Measurements from ENCODE around the gene PRLR. TPM values are rescaled to one million over a fixed set of nuclear protein-coding genes. Genes with fewer than 3 reads are reported as not detected.

PRLR gene
- total and polyA plus RNA-seq, 2 of the 8 experiments (the other 6 are each of a cell fraction or from before 2014, with no cell fraction given), result 0.53 to 2.5 TPM

DNA sequence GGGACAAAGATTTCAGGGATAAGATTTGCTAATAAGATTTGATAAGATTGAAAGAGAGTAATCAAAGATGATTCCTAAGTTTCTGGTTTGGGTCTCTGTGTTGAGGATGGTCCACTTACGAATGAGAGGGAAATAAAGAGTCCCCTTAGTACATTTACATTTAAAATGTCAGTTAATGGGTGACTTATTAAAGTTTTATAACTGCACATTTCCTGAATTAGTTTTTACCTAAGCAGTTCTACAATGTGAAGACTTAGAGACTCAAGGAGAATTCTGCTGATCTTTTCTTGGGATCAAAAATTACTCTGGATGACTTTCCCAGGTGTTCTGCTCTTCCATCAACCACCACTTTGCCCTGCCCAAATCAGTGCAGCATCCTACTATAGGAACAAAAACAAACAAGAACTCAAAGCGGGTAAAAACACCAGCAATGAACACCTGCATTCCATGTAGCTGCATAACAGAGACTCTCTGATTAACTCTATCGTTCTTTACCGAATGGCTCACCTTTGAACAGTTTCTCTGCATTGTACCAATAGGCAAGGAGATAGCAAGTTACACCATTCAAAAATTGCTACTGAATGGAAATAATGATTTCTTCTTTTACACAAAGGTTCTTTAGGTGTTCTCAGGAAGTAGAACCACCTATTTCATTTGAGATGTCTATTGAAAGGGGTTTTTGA is 65.3 kb downstream of the PRLR start:
- Histone ChIP-seq H3K4me2 (ENCODE audit: insufficient read depth in 1 of 2, low read depth in 2 of 2, low read length in 2 of 2) (no peak overlapping the region), H4K20me1 (replicated peaks in 1 of 2; ENCODE audit: control insufficient read depth in 1 of 2, insufficient read depth in 2 of 2, low read length in 2 of 2) (no peaks in the 10 kb centered on the region), H3K27me3 (replicated peaks in 1 of 4; ENCODE audit: control insufficient read depth in 3 of 4, extremely low read depth in 1 of 4, insufficient read depth in 3 of 4, low read length in 3 of 4) (no peaks in the 10 kb centered on the region), H3K79me2 (ENCODE audit: control insufficient read depth in 1 of 2, insufficient read depth in 2 of 2, low read length in 2 of 2) (no peaks in the 10 kb centered on the region), H3K36me3 (ENCODE audit: control insufficient read depth in 2 of 4, insufficient read depth in 4 of 4, low read length in 3 of 4) (no peaks in the 10 kb centered on the region), H2BK12ac (ENCODE audit: low read depth, low read length) (no peak overlapping the region), H4K8ac (ENCODE audit: extremely low read depth, insufficient read depth, low read length) (no peak overlapping the region), H3K9ac (replicated peaks in 1 of 4; ENCODE audit: extremely low read depth in 1 of 4, low read depth in 3 of 4, low read length in 3 of 4) (no peak overlapping the region), H3K14ac (ENCODE audit: insufficient read length) (no peak overlapping the region), H3K4ac (replicated peaks; ENCODE audit: insufficient read length, low read depth, low read length) (no peak overlapping the region), H3K56ac (replicated peaks; ENCODE audit: insufficient read length, low read depth, low read length) (no peak overlapping the region), H2AFZ (ENCODE audit: low read length) (no peak overlapping the region), H4K5ac (ENCODE audit: insufficient read length, low read depth, low read length) (no peak overlapping the region), H2BK5ac (ENCODE audit: low read depth, low read length) (no peak overlapping the region), H3K23me2 (ENCODE audit: low read depth, low read length) (no peaks in the 10 kb centered on the region), H2BK120ac (replicated peaks; ENCODE audit: low read depth, low read length) (no peak overlapping the region), H4K91ac (replicated peaks; ENCODE audit: insufficient read length, low read length) (no peak overlapping the region), H3K4me3 (ENCODE audit: extremely low read depth in 1 of 4, insufficient read depth in 2 of 4, low read depth in 3 of 4, low read length in 4 of 4) (no peak overlapping the region), H3K9me3 (ENCODE audit: insufficient read depth in 2 of 2, low read depth in 1 of 2, low read length in 1 of 2) (peaks cover 6 to 9% of the 10 kb centered on the region in 2 experiments; a peak in 2 of 4 replicates), H3K23ac (ENCODE audit: insufficient read length) (no peak overlapping the region), H2BK15ac (ENCODE audit: low read length) (no peak overlapping the region), H3K4me1 (replicated peaks in 1 of 4; ENCODE audit: control insufficient read depth in 3 of 4, insufficient read depth in 4 of 4, low read length in 3 of 4) (no peaks in the 10 kb centered on the region), H2BK20ac (ENCODE audit: low read length) (no peak overlapping the region), H3K79me1 (ENCODE audit: low read depth, low read length) (no peaks in the 10 kb centered on the region), H3K18ac (ENCODE audit: extremely low read depth, low read length) (no peak overlapping the region), H3K27ac (ENCODE audit: low read depth, low read length) (no peak overlapping the region), H2AK5ac (ENCODE audit: low read depth, low read length) (no peak overlapping the region)
- 91% methylated on average over 4 of the region's 4 CpGs; no CpG with 5 or more reads in 1 of the 2 experiments for WGBS, 2 experiments (ENCODE audit: extremely low coverage in 1 of 2, insufficient coverage in 1 of 2, insufficient read length in 1 of 2, insufficient replicate concordance in 2 of 2, low coverage in 1 of 2, low lambda C conversion rate in 2 of 2, missing lambda C conversion rate in 1 of 2)
- DNase-seq (ENCODE audit: low read depth in 1 of 2, low spot score in 2 of 2), result no peak
- CTCF ChIA-PET (ENCODE audit: partially characterized antibody), result interaction anchor here (1.8 to 2.3 kb wide), 2 partner anchors 13 to 17 kb away, joined by 4 to 11 read pairs; no protein-coding TSS in a partner anchor
- FAIRE-seq, result no peak
- POLR2A ChIA-PET (ENCODE audit: partially characterized antibody), result no interaction called here
- TF ChIP-seq KDM4A (IDR thresholded peaks at IDR 0.05; ENCODE audit: low read depth, low read length, severe bottlenecking) (no peak), CHD1 (IDR thresholded peaks at IDR 0.05; ENCODE audit: low read depth, low read length) (no peak), RXRA (IDR thresholded peaks at IDR 0.05; ENCODE audit: insufficient read depth, low read depth, low read length) (no peak), SIN3A (conservative IDR thresholded peaks at IDR 0.05 in 1 of 2, IDR thresholded peaks at IDR 0.05 in 1 of 2; ENCODE audit: low read depth in 1 of 2, low read length in 2 of 2) (no peak), KDM1A (IDR thresholded peaks at IDR 0.05; ENCODE audit: borderline replicate concordance, low read length) (no peak)
- TF ChIP-seq, protein P1, sequence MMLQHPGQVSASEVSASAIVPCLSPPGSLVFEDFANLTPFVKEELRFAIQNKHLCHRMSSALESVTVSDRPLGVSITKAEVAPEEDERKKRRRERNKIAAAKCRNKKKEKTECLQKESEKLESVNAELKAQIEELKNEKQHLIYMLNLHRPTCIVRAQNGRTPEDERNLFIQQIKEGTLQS (IDR thresholded peaks at IDR 0.05; ENCODE audit: insufficient read depth, low read depth, low read length), result no peak
